ENCODE measurements around the gene GPR35.
"Not testable (repeated sequence)": the region's sequence is repeated elsewhere in the genome, so short reads cannot be mapped to it uniquely, and the experiment has no call there.

Gene GPR35

GRCh38 chr2:240604291-240604938, 20.9 kb upstream of the GPR35 start:
- no peaks in the 10 kb centered on the region for H3K9me3 Mint-ChIP-seq
- peaks cover 11% of the 10 kb centered on the region for H3K4me1 Mint-ChIP-seq
- ATAC-seq (no peak), DNase-seq (ENCODE audit: low spot score in 2 of 2) (no peak)
- H3K36me3 Mint-ChIP-seq = peaks cover 6% of the 10 kb centered on the region
- peak overlapping the region; percentile 69 for H3K27ac Mint-ChIP-seq
- no peak overlapping the region for H3K4me3 Mint-ChIP-seq

GRCh38 chr2:240604939-240605716, 20.2 kb upstream of the GPR35 start:
- H3K36me3 Mint-ChIP-seq = peaks cover 6% of the 10 kb centered on the region
- H3K4me1 Mint-ChIP-seq = peaks cover 11% of the 10 kb centered on the region
- ATAC-seq (no peak), DNase-seq (ENCODE audit: low spot score in 2 of 2) (no peak)
- H3K27ac Mint-ChIP-seq = peak overlapping the region; percentile 69
- no peaks in the 10 kb centered on the region for H3K9me3 Mint-ChIP-seq
- H3K4me3 Mint-ChIP-seq = no peak overlapping the region

DNA sequence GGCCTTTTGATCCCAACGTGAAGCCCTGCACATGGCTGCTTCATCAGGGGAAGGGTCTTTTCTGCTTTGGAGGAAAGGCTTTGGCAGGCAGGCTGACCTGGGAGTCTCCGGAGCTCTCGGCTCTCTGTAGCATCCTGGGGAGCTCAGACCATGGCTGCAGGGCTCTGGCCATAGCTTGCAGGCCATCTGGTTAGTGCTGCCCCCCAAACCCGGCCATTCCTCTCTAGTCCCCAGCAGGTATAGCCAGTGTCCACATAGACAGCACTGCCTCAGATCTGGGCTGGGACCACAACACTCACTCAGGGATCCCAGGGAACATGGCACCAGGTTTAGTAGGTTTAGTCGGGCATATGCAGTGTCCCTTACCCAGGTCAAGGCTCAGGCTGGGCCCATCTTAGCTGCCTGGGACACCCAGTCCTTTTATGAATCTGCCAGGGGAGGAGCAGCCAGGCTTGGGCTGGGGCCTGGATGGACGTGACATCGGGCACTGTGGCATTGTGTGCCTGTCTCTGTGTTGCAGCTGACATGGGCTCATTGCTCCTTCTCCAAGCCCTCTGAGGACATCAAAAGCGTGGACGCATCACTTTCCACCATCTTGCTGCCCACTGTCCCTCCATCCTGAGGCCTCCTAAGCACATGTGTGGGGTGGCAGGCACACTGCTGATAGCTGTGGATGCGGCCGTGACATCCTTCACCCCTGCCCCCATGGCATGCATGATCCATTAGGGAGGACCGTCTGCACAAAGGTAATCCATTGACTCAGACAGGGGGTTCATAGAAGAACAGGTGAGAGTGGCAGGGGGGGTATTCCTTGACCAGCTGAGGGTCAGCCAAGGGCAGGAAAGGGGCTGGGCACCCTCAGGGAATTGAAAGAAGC, 19.2 kb upstream of the GPR35 start:
- Mint-ChIP-seq H3K9me3 (no peaks in the 10 kb centered on the region), H3K4me3 (no peak overlapping the region), H3K27ac (peak overlapping the region; percentile 1), H3K36me3 (peaks cover 6% of the 10 kb centered on the region), H3K4me1 (peaks cover 11% of the 10 kb centered on the region)
- no peak for DNase-seq (ENCODE audit: low spot score in 2 of 2)
- no peak for ATAC-seq

DNA sequence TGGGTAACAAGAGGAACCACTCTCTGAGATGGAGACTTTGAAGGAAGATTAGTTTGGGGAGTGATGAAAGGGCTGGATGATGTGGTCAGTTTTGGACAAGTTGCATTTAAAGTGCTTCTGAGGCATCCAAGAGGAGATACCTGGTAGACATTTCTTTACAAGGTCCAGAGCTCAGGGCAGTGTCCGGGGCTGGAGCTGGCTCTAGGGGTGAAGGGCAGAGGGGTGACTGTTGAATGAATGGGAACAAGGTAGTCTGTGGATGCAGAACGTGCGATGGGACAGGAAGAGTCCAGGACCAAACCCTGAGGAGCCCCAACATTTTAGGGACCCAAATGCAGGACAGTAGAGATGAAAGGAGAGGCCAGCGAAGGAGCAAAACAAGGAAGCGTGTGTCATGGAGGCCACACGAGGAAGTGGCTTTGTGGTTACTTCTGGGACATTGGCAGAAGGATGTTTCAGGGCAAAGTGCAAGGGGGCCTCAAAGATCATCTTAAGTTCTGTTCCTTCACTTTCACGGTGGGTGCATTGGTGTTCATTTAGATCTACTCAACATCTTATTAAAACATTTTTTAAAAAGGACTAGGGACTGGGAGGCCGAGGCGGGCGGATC, 13.6 kb upstream of the GPR35 start:
- Mint-ChIP-seq H3K27ac (no peak overlapping the region), H3K36me3 (peaks cover 4% of the 10 kb centered on the region), H3K4me3 (no peak overlapping the region), H3K9me3 (no peaks in the 10 kb centered on the region), H3K4me1 (peaks cover 11% of the 10 kb centered on the region)
- DNase-seq (ENCODE audit: low spot score in 2 of 2) (no peak), ATAC-seq (peak; percentile 78)

DNA sequence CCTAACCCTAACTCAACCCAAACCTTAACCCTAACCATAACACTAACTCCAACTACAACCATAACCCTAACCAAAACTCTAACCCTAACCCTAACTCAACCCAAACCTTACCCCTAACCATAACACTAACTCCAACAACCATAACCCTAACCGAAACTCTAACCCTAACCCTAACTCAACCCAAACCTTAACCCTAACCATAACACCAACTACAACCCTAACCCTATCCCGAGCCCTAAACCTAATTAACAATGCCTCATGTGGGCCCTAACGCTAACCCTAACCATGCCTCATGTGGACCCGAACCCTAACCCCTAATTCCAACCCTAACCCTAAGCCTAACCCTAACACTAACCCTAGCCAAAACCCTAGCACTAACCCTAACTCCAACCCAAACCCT, 11.5 kb upstream of the GPR35 start:
- H3K27ac Mint-ChIP-seq = no peak overlapping the region
- no peak for ATAC-seq

GRCh38 chr2:240614391-240614790, 10.9 kb upstream of the GPR35 start:
- Mint-ChIP-seq H3K4me3 (no peak overlapping the region), H3K9me3 (peaks cover 3% of the 10 kb centered on the region), H3K4me1 (peaks cover 7% of the 10 kb centered on the region), H3K36me3 (peaks cover 4% of the 10 kb centered on the region), H3K27ac (no peak overlapping the region)
- DNase-seq (ENCODE audit: low spot score in 2 of 2) (no peak), ATAC-seq (no peak)

More for the DNA sequence above, 11.5 kb upstream of the GPR35 start:
- Mint-ChIP-seq H3K4me1 (peaks cover 7% of the 10 kb centered on the region), H3K9me3 (peaks cover 3% of the 10 kb centered on the region), H3K4me3 (no peak overlapping the region), H3K36me3 (peaks cover 4% of the 10 kb centered on the region)
- no peak for DNase-seq (ENCODE audit: low spot score in 2 of 2)

- no peak overlapping the region for H3K4me3 Mint-ChIP-seq
- H3K9me3 Mint-ChIP-seq = peaks cover 3% of the 10 kb centered on the region
- DNase-seq (ENCODE audit: low spot score in 2 of 2) (no peak), ATAC-seq (no peak)
- no peak overlapping the region for H3K27ac Mint-ChIP-seq
- H3K4me1 Mint-ChIP-seq = peaks cover 13% of the 10 kb centered on the region
- H3K36me3 Mint-ChIP-seq = peaks cover 4% of the 10 kb centered on the region
Measured at GRCh38 chr2:240615396-240615795, 9.9 kb upstream of the GPR35 start.

- Mint-ChIP-seq H3K27ac (no peak overlapping the region), H3K9me3 (peaks cover 3% of the 10 kb centered on the region), H3K4me1 (peaks cover 18% of the 10 kb centered on the region), H3K4me3 (no peak overlapping the region), H3K36me3 (peaks cover 4% of the 10 kb centered on the region)
- ATAC-seq (no peak), DNase-seq (ENCODE audit: low spot score in 2 of 2) (no peak)
Measured at GRCh38 chr2:240615820-240616547, 9.3 kb upstream of the GPR35 start.

GRCh38 chr2:240616860-240617666, 8.2 kb upstream of the GPR35 start:
- H3K27ac Mint-ChIP-seq, H3K4me3 Mint-ChIP-seq: not testable (repeated sequence)

DNA sequence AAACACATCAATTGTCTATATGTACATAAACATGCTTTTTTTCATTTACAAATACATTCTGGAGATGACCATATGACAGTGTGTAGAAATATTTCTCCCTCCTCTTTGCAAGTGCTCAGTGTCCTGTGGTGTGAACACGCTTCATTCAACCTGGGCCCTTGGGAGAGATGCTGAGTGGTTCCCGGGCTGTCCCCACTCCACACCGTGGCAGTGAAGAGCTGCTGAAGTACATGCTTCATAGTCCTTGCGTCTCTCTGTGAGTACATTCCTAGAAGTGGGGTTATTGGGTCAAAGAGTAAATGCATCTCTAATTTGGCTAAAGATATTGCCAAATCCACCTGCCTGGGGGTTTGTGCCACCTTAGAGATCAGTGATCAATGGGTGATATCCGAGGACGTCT, 6.5 kb upstream of the GPR35 start:
- Mint-ChIP-seq H3K27ac (no peak overlapping the region), H3K4me3 (no peak overlapping the region), H3K4me1 (peaks cover 45% of the 10 kb centered on the region), H3K9me3 (peaks cover 3% of the 10 kb centered on the region), H3K36me3 (peaks cover 19% of the 10 kb centered on the region)
- no peak for ATAC-seq
- no peak for DNase-seq (ENCODE audit: low spot score in 2 of 2)

More at GRCh38 chr2:240616860-240617666, 8.2 kb upstream of the GPR35 start:
- not testable (repeated sequence) for DNase-seq (ENCODE audit: low spot score in 2 of 2); H3K36me3 Mint-ChIP-seq; H3K9me3 Mint-ChIP-seq; ATAC-seq
- peaks cover 29% of the 10 kb centered on the region for H3K4me1 Mint-ChIP-seq

DNA sequence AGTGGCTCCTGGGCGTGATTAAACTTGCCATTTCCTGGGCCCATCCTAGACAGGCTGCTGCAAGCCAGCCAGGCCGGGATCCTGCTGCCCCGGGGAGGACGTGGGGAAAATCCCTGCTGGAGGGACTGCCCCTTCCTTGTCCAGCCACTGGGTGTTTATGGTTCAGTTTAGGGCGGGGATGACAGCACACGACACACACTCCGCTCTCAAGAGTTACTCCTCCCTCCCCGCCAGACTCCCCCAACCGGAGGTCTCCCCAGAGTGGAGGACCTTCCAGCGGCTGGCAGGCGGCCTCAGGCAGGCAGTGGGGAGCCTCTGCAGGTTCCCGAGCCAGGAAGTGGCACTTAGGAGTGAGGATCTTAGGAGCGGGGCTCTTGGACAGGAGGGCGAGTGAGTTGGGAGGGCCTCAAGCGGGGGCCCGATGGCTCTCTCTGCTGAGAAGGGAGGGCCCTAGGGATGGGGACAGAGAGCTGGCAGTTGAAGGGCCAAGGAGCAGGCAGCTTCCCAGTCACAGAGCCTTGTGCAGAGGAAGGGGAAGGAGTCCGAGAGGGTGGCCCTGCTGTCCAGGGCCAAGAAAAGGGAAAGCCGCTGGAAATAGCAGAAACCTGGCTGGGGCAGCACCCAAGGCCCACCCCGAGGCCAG, 5.7 kb upstream of the GPR35 start:
- peaks cover 53% of the 10 kb centered on the region for H3K4me1 Mint-ChIP-seq
- peak overlapping the region; percentile 13 for H3K4me3 Mint-ChIP-seq
- H3K27ac Mint-ChIP-seq = peak overlapping the region; percentile 82
- H3K9me3 Mint-ChIP-seq = peaks cover 3% of the 10 kb centered on the region
- DNase-seq (ENCODE audit: low spot score in 2 of 2) (no peak), ATAC-seq (no peak)
- H3K36me3 Mint-ChIP-seq = peaks cover 22% of the 10 kb centered on the region

DNA sequence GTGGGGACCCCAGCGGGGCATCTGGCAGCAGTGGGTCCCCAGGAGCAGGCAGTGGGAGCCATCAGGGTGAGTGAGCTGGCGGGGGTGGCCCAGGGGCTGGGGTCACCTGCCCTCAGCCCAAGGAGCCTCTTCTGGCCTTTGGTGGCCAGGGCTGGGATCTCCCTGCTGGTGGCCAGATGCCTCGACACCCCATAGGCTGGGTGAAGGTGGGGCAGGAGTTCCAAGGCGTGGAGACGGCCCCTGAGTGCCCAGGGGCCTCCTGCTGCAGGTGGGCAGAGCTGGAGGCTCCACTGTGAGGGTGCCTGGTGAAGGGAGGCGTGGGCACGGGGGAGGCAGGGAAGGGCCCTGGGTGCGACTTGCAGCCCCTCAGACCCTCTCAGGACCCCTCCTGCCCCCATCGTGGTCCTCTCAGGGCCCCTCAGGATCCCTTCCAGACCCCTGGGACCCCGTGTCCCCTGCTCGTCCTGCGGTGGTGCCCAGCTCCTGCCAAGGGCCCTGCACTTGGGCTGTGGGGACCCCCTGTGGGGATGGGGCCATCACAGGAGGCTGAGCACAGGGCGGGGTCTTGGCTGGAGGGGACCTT, 5.0 kb upstream of the GPR35 start:
- Mint-ChIP-seq H3K9me3 (peaks cover 3% of the 10 kb centered on the region), H3K4me1 (peaks cover 59% of the 10 kb centered on the region), H3K4me3 (no peak overlapping the region), H3K36me3 (peaks cover 28% of the 10 kb centered on the region), H3K27ac (peak overlapping the region; percentile 82)
- ATAC-seq = no peak
- DNase-seq (ENCODE audit: low spot score in 2 of 2) = no peak

DNA sequence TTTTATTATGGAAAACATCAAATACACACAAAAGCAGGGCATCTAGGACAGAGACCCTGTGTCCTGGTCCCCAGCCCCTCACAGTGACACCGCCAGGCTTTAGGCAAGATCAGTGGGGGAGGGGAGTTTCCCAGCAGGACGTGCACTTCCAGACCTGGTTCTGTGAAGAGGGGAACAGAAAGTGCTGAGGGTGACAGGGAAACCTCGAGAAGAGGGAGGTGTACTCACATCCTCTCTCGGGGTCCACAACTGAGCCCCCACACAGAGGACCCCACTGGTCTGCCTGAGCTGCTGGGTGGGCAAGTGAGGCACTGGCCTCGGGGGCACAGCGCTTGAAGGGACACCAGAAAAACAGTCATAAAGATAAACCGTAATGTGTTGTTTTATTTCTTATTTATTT, 4.4 kb upstream of the GPR35 start:
- DNase-seq (ENCODE audit: low spot score in 2 of 2) (no peak), ATAC-seq (no peak)
- peaks cover 3% of the 10 kb centered on the region for H3K9me3 Mint-ChIP-seq
- peaks cover 64% of the 10 kb centered on the region for H3K4me1 Mint-ChIP-seq
- peaks cover 31% of the 10 kb centered on the region for H3K36me3 Mint-ChIP-seq
- H3K27ac Mint-ChIP-seq = peak overlapping the region; percentile 95
- peak overlapping the region; percentile 68 for H3K4me3 Mint-ChIP-seq

All from stimulated activated effector memory CD8-positive, alpha-beta T cell treated with anti-CD3 and anti-CD28 coated beads, Interleukin-12 subunit alpha, Interleukin-12 subunit beta, amount 100 ng/mL, for 72 hours (primary cell).